ENCODE data around the gene CASR.
A peak's percentile ranks its signal among the peaks of the same experiment; 100 is the strongest.

Gene CASR

DNA sequence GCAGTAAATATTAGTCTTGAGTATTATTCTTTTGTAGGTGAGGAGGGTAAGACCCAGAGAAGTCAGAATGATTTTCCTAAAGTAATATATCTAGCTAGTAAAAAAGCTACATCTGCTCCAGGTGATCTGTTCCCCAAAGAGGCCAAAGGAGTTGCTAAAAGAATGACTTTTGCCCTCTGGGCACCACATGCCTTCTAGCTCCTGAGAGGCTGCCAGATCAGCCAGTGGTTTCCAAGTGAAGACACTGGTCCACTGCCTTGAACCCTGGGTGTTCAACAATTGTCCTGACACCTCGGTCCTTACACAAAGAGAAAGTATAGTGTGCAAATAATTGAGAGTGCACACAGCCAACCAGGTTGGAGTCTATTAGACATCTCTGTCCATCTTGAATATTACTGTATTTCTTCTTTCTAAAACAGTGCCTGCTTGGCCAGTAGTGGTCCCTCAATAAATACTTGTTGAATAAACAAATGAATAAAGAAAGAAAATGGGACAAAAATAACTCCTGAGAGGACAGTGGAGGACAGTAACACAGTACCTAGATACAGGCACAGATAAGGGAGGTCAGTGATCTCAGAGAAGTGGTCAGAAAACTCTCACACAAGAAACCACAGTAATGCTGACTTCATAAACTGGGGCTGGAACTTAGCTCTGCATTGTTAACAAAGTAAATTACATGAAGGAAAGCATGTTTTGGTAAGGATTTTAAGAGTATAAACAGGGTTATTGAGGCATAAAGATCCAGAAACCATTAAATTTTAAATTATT lies 85.0 kb downstream of the CASR start:
- H3K4ac ChIP-seq (ENCODE audit: low read length): no peak overlapping the region
- H3K4me3 ChIP-seq (ENCODE audit: low read length in 2 of 2): no peak overlapping the region
- H2BK15ac ChIP-seq (ENCODE audit: low read length): no peak overlapping the region
- no peak overlapping the region for H2BK12ac ChIP-seq (ENCODE audit: low read length)
- peaks cover 0 to 3% (median 0%) of the 10 kb centered on the region in 3 experiments for H3K27me3 ChIP-seq (ENCODE audit: control insufficient read depth in 3 of 3, insufficient read depth in 3 of 3, low read depth in 1 of 3, low read length in 3 of 3)
- no peaks in the 10 kb centered on the region for H3K4me1 ChIP-seq (ENCODE audit: control insufficient read depth in 2 of 2, insufficient read depth in 1 of 2, low read depth in 1 of 2, low read length in 2 of 2)
- H3K18ac ChIP-seq (ENCODE audit: low read length): no peak overlapping the region
- H3K23ac ChIP-seq (ENCODE audit: low read depth, low read length, poor library complexity): no peak overlapping the region
- H3K27ac ChIP-seq (replicated peaks; ENCODE audit: low read length): no peak overlapping the region
- H3K79me1 ChIP-seq (ENCODE audit: low read depth, low read length): no peaks in the 10 kb centered on the region
- no CpG with 5 or more reads among the region's 1 CpG for WGBS, 2 donors (ENCODE audit: extremely low coverage in 2 of 2, insufficient read length in 2 of 2, insufficient replicate concordance in 1 of 2)
- no peak overlapping the region for H2BK120ac ChIP-seq (ENCODE audit: low read depth, low read length)
- H2AFZ ChIP-seq (ENCODE audit: low read length): no peak overlapping the region
- DNase-seq (ENCODE audit: low spot score): no peak
- no peak overlapping the region for H4K8ac ChIP-seq (ENCODE audit: low read depth, low read length)
- H3K14ac ChIP-seq (ENCODE audit: low read length): no peak overlapping the region
- no peak overlapping the region for H4K91ac ChIP-seq (ENCODE audit: low read depth, low read length, poor library complexity)
- H3K9me3 ChIP-seq (replicated peaks in 1 of 2; ENCODE audit: control insufficient read depth in 2 of 2, insufficient read depth in 1 of 2, low read depth in 1 of 2, low read length in 2 of 2): no peaks in the 10 kb centered on the region
- no peaks in the 10 kb centered on the region for H3K36me3 ChIP-seq (replicated peaks in 1 of 2; ENCODE audit: control insufficient read depth in 2 of 2, insufficient read depth in 2 of 2, low read length in 2 of 2)
- no peak overlapping the region for H2BK5ac ChIP-seq (ENCODE audit: low read length)
- no peak overlapping the region for H3K9ac ChIP-seq (ENCODE audit: low read depth, low read length, poor library complexity)
- no peak overlapping the region for H2AK5ac ChIP-seq (ENCODE audit: low read depth, low read length)
- no peak overlapping the region for H3K4me2 ChIP-seq (ENCODE audit: insufficient read depth, low read length, poor library complexity, severe bottlenecking)

DNA sequence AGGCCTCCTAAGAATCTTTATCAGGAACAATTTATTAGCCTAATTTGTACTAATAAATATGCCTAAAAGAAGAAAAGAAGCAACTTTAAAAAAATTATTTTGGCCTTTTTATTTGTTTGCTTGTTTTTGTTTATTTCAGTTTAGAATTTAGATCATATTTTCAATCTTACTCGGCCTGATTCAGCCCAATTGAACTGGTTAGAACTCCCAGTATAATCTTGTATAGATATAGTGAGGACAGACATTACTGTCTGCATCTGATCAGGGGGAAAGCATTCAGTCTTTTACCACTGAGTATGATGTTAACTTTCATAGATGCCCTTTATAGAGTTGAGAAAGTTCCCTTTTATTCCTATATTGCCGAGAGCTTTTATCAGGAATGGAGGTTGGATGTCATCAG lies 85.6 kb downstream of the CASR start:
- Histone ChIP-seq H3K4me3 (ENCODE audit: low read length in 2 of 2) (no peak overlapping the region), H3K9me3 (replicated peaks in 1 of 2; ENCODE audit: control insufficient read depth in 2 of 2, insufficient read depth in 1 of 2, low read depth in 1 of 2, low read length in 2 of 2) (no peaks in the 10 kb centered on the region), H3K14ac (ENCODE audit: low read length) (no peak overlapping the region), H4K8ac (ENCODE audit: low read depth, low read length) (no peak overlapping the region), H3K36me3 (replicated peaks in 1 of 2; ENCODE audit: control insufficient read depth in 2 of 2, insufficient read depth in 2 of 2, low read length in 2 of 2) (no peaks in the 10 kb centered on the region), H2AFZ (ENCODE audit: low read length) (no peak overlapping the region), H2BK15ac (ENCODE audit: low read length) (no peak overlapping the region), H3K27me3 (ENCODE audit: control insufficient read depth in 3 of 3, insufficient read depth in 3 of 3, low read depth in 1 of 3, low read length in 3 of 3) (peaks cover 0 to 3% (median 0%) of the 10 kb centered on the region in 3 experiments), H3K4ac (ENCODE audit: low read length) (no peak overlapping the region), H2BK120ac (ENCODE audit: low read depth, low read length) (no peak overlapping the region), H3K9ac (ENCODE audit: low read depth, low read length, poor library complexity) (no peak overlapping the region), H4K91ac (ENCODE audit: low read depth, low read length, poor library complexity) (no peak overlapping the region), H3K27ac (replicated peaks; ENCODE audit: low read length) (no peak overlapping the region), H2BK5ac (ENCODE audit: low read length) (no peak overlapping the region), H3K4me2 (ENCODE audit: insufficient read depth, low read length, poor library complexity, severe bottlenecking) (no peak overlapping the region), H3K79me1 (ENCODE audit: low read depth, low read length) (no peaks in the 10 kb centered on the region), H3K23ac (ENCODE audit: low read depth, low read length, poor library complexity) (no peak overlapping the region), H3K4me1 (ENCODE audit: control insufficient read depth in 2 of 2, insufficient read depth in 1 of 2, low read depth in 1 of 2, low read length in 2 of 2) (no peaks in the 10 kb centered on the region), H2AK5ac (ENCODE audit: low read depth, low read length) (no peak overlapping the region), H2BK12ac (ENCODE audit: low read length) (no peak overlapping the region), H3K18ac (ENCODE audit: low read length) (no peak overlapping the region)
- WGBS, 2 donors (ENCODE audit: extremely low coverage in 2 of 2, insufficient read length in 2 of 2, insufficient replicate concordance in 1 of 2): no CpG with 5 or more reads among the region's 2 CpGs
- DNase-seq (ENCODE audit: low spot score): no peak

GRCh38 chr3:122271246-122271898 lies 87.9 kb downstream of the CASR start:
- H2AK5ac ChIP-seq (ENCODE audit: low read depth, low read length): no peak overlapping the region
- H3K4me3 ChIP-seq (ENCODE audit: low read length in 2 of 2): peak overlapping the region in 1 of 2 donors; percentile 40
- H3K9ac ChIP-seq (ENCODE audit: low read depth, low read length, poor library complexity): no peak overlapping the region
- no peaks in the 10 kb centered on the region for H3K79me1 ChIP-seq (ENCODE audit: low read depth, low read length)
- no peak overlapping the region for H3K4me2 ChIP-seq (ENCODE audit: insufficient read depth, low read length, poor library complexity, severe bottlenecking)
- H3K36me3 ChIP-seq (replicated peaks in 1 of 2; ENCODE audit: control insufficient read depth in 2 of 2, insufficient read depth in 2 of 2, low read length in 2 of 2): no peaks in the 10 kb centered on the region
- no peak overlapping the region for H3K27ac ChIP-seq (replicated peaks; ENCODE audit: low read length)
- no peak overlapping the region for H4K91ac ChIP-seq (ENCODE audit: low read depth, low read length, poor library complexity)
- no peak overlapping the region for H2BK12ac ChIP-seq (ENCODE audit: low read length)
- H3K9me3 ChIP-seq (replicated peaks in 1 of 2; ENCODE audit: control insufficient read depth in 2 of 2, insufficient read depth in 1 of 2, low read depth in 1 of 2, low read length in 2 of 2): no peaks in the 10 kb centered on the region
- no peak overlapping the region for H3K18ac ChIP-seq (ENCODE audit: low read length)
- H2BK5ac ChIP-seq (ENCODE audit: low read length): no peak overlapping the region
- no peak overlapping the region for H3K23ac ChIP-seq (ENCODE audit: low read depth, low read length, poor library complexity)
- no peak overlapping the region for H3K14ac ChIP-seq (ENCODE audit: low read length)
- no peak overlapping the region for H4K8ac ChIP-seq (ENCODE audit: low read depth, low read length)
- H3K4me1 ChIP-seq (ENCODE audit: control insufficient read depth in 2 of 2, insufficient read depth in 1 of 2, low read depth in 1 of 2, low read length in 2 of 2): no peaks in the 10 kb centered on the region
- H3K27me3 ChIP-seq (ENCODE audit: control insufficient read depth in 3 of 3, insufficient read depth in 3 of 3, low read depth in 1 of 3, low read length in 3 of 3): peaks cover 0 to 3% (median 0%) of the 10 kb centered on the region in 3 experiments
- no peak overlapping the region for H2BK15ac ChIP-seq (ENCODE audit: low read length)
- WGBS, 2 donors (ENCODE audit: extremely low coverage in 2 of 2, insufficient read length in 2 of 2, insufficient replicate concordance in 1 of 2): no CpG with 5 or more reads among the region's 3 CpGs
- H2AFZ ChIP-seq (ENCODE audit: low read length): no peak overlapping the region
- no peak overlapping the region for H3K4ac ChIP-seq (ENCODE audit: low read length)
- DNase-seq (ENCODE audit: low spot score): no peak
- no peak overlapping the region for H2BK120ac ChIP-seq (ENCODE audit: low read depth, low read length)

GRCh38 chr3:122272879-122273278 lies 89.4 kb downstream of the CASR start:
- Histone ChIP-seq H3K4me2 (ENCODE audit: insufficient read depth, low read length, poor library complexity, severe bottlenecking) (no peak overlapping the region), H4K91ac (ENCODE audit: low read depth, low read length, poor library complexity) (no peak overlapping the region), H2BK120ac (ENCODE audit: low read depth, low read length) (no peak overlapping the region), H2BK5ac (ENCODE audit: low read length) (no peak overlapping the region), H3K4ac (ENCODE audit: low read length) (no peak overlapping the region), H3K27ac (replicated peaks; ENCODE audit: low read length) (no peak overlapping the region), H2BK12ac (ENCODE audit: low read length) (no peak overlapping the region), H3K79me1 (ENCODE audit: low read depth, low read length) (no peaks in the 10 kb centered on the region), H3K9me3 (replicated peaks in 1 of 2; ENCODE audit: control insufficient read depth in 2 of 2, insufficient read depth in 1 of 2, low read depth in 1 of 2, low read length in 2 of 2) (no peaks in the 10 kb centered on the region), H3K27me3 (ENCODE audit: control insufficient read depth in 3 of 3, insufficient read depth in 3 of 3, low read depth in 1 of 3, low read length in 3 of 3) (peaks cover 0 to 3% (median 0%) of the 10 kb centered on the region in 3 experiments), H3K4me1 (ENCODE audit: control insufficient read depth in 2 of 2, insufficient read depth in 1 of 2, low read depth in 1 of 2, low read length in 2 of 2) (no peaks in the 10 kb centered on the region), H3K23ac (ENCODE audit: low read depth, low read length, poor library complexity) (no peak overlapping the region), H3K14ac (ENCODE audit: low read length) (no peak overlapping the region), H3K36me3 (replicated peaks in 1 of 2; ENCODE audit: control insufficient read depth in 2 of 2, insufficient read depth in 2 of 2, low read length in 2 of 2) (no peaks in the 10 kb centered on the region), H3K18ac (ENCODE audit: low read length) (no peak overlapping the region), H2AK5ac (ENCODE audit: low read depth, low read length) (no peak overlapping the region), H2AFZ (ENCODE audit: low read length) (no peak overlapping the region), H3K9ac (ENCODE audit: low read depth, low read length, poor library complexity) (no peak overlapping the region), H2BK15ac (ENCODE audit: low read length) (no peak overlapping the region), H3K4me3 (ENCODE audit: low read length in 2 of 2) (no peak overlapping the region), H4K8ac (ENCODE audit: low read depth, low read length) (no peak overlapping the region)
- no peak for DNase-seq (ENCODE audit: low spot score)

Data from neuronal stem cell (in vitro differentiated cells).